HepG2 (cell line): ENCODE measurements around the gene LRRC4. TPM values are rescaled to one million over a fixed set of nuclear protein-coding genes. Genes with fewer than 3 reads are reported as not detected.

Experiments used
- ATAC-seq: fragments of 200-7000 bp; cut with Tn5 transposase; 3 replicates; pipeline ENCODE4 v1.9.1; 2020; ENCODE audit warnings: mild to moderate bottlenecking, moderate library complexity
- BruUV-seq: library from RNA; stranded (reverse); fragments of 400-500 nt; replicated peaks from 2 replicates; lab custom pipeline; 2021; lab: Mats Ljungman, UMichigan
- CTCF ChIA-PET: fragments of 300-600 bp; formaldehyde crosslinking; extraction: SDS; loops from one replicate; lab custom pipeline; 2021; ENCODE audit warnings: low total read pairs, inconsistent platforms, low intra/inter-chr PET ratio; lab: Yijun Ruan, JAX
- POLR2A ChIA-PET: fragments of 350-600 bp; sonication (Branson Sonifier 250); formaldehyde crosslinking; loops from one replicate; lab custom pipeline; 2020; ENCODE audit warnings: antibody characterized with exemption, inconsistent platforms; lab: Yijun Ruan, JAX
- DNase-seq: peaks from one replicate; pipeline ENCODE4 v3.0.0-alpha.2; 2015; ENCODE audit warnings: low spot score
- FAIRE-seq: peaks from 3 replicates; lab custom pipeline; 2011; peaks lifted over from hg19 to GRCh38; lab: Jason Lieb, UNC
- H2AFZ ChIP-seq: one replicate; pipeline ENCODE4 v1.6.1; 2011; ENCODE audit warnings: low read length, inconsistent platforms
- H3K27ac ChIP-seq: fragments of 300-600 bp; 3 replicates; pipeline ENCODE4 v1.8.0; 2011; ENCODE audit warnings: mixed run types, mild to moderate bottlenecking, mixed read lengths, low read length, inconsistent platforms; ENCODE audit not compliant: insufficient read depth; ENCODE audit errors: extremely low read length
- H3K27me3 ChIP-seq, 2 experiments: fragments of 200-600 bp in 1 of 2; 2 replicates in 1 of 2; 3 replicates in 1 of 2; pipeline versions ENCODE4 v1.6.0 to v1.8.0; 2011; ENCODE audit warnings: low read length in 2 of 2, mild to moderate bottlenecking in 2 of 2, moderate library complexity in 2 of 2, inconsistent platforms in 1 of 2; ENCODE audit not compliant: insufficient read depth in 2 of 2, control insufficient read depth in 1 of 2
- H3K36me3 ChIP-seq, 2 experiments: fragments of 200-600 bp in 1 of 2; replicated peaks in 1 of 2; 2 replicates in 1 of 2; 3 replicates in 1 of 2; pipeline versions ENCODE4 v1.5.1 to v1.8.0; 2011; ENCODE audit warnings: low read length in 2 of 2, inconsistent platforms in 1 of 2; ENCODE audit not compliant: insufficient read depth in 2 of 2, control insufficient read depth in 1 of 2
- H3K4me1 ChIP-seq: 2 replicates; pipeline ENCODE4 v1.5.1; 2012; ENCODE audit warnings: low read length, inconsistent platforms; ENCODE audit not compliant: insufficient read depth
- H3K4me2 ChIP-seq: 2 replicates; pipeline ENCODE4 v1.6.0; 2011; ENCODE audit warnings: low read depth, low read length, inconsistent platforms
- H3K4me3 ChIP-seq, 3 experiments: fragments of 200-600 bp in 1 of 3; sonication (generic), shearing (Covaris generic) in 1 of 3; replicated peaks in 1 of 3; 2 replicates each; pipeline ENCODE4 v1.5.1; 2011 to 2016; ENCODE audit warnings: low read length in 3 of 3, inconsistent platforms in 2 of 3, low read depth in 2 of 3, mild to moderate bottlenecking in 2 of 3, control low read depth in 1 of 3, mixed read lengths in 1 of 3; ENCODE audit not compliant: insufficient read depth in 1 of 3
- H3K79me2 ChIP-seq: one replicate; pipeline ENCODE4 v1.6.1; 2011; ENCODE audit warnings: low read length, inconsistent platforms; ENCODE audit not compliant: insufficient read depth
- H3K9ac ChIP-seq: 2 replicates; pipeline ENCODE4 v1.6.0; 2011; ENCODE audit warnings: mild to moderate bottlenecking, low read depth, low read length, inconsistent platforms; ENCODE audit not compliant: insufficient read depth
- H3K9me3 ChIP-seq: 2 replicates; pipeline ENCODE4 v1.5.1; 2012; ENCODE audit warnings: mild to moderate bottlenecking, low read length
- H4K20me1 ChIP-seq: 2 replicates; pipeline ENCODE4 v1.6.0; 2011; ENCODE audit warnings: inconsistent platforms, mild to moderate bottlenecking, low read length, moderate library complexity; ENCODE audit not compliant: insufficient read depth
- CCDC6 ChIP-seq: sonication (generic); formaldehyde crosslinking; IDR thresholded peaks from 2 replicates; pipeline ENCODE4 v1.8.1; 2022; ENCODE audit warnings: mild to moderate bottlenecking, missing genetic modification reagents, moderate library complexity
- ETV6 ChIP-seq: sonication (generic); formaldehyde crosslinking; conservative IDR thresholded peaks from 2 replicates; pipeline ENCODE4 v1.4.0; 2020; ENCODE audit warnings: missing genetic modification reagents
- LCORL ChIP-seq, 2 experiments: fragments of 450-650 bp in 1 of 2; sonication (generic) in 1 of 2; formaldehyde crosslinking in 1 of 2; IDR thresholded peaks; 2 replicates each; pipeline versions ENCODE4 v1.5.0 to v1.6.1; 2017 to 2020; ENCODE audit warnings: antibody characterized with exemption in 1 of 2, missing genetic modification reagents in 1 of 2
- SATB2 ChIP-seq: sonication (generic); formaldehyde crosslinking; IDR thresholded peaks from 2 replicates; pipeline ENCODE4 v1.5.0; 2020; ENCODE audit warnings: missing genetic modification reagents
- ZNF335 ChIP-seq: sonication (generic); formaldehyde crosslinking; IDR thresholded peaks from 2 replicates; pipeline ENCODE4 v1.4.0; 2020; ENCODE audit warnings: missing genetic modification reagents
- ZNF639 ChIP-seq: conservative IDR thresholded peaks from 2 replicates; pipeline ENCODE4 v1.6.1; 2018; ENCODE audit warnings: missing genetic modification reagents
- ZNF672 ChIP-seq: sonication (generic); formaldehyde crosslinking; IDR thresholded peaks from 2 replicates; pipeline ENCODE4 v1.8.1; 2022; ENCODE audit warnings: missing genetic modification reagents
- ZSCAN31 ChIP-seq: sonication (generic); formaldehyde crosslinking; IDR thresholded peaks from 2 replicates; pipeline ENCODE4 v1.5.0; 2020; ENCODE audit warnings: low read depth, mild to moderate bottlenecking, missing genetic modification reagents
- in situ Hi-C: cut with HindIII; loops from 2 replicates; pipeline ENCODE4 v1.10.0; 2017; ENCODE audit warnings: low pct_unique_long_range_greater_than_20kb; ENCODE audit not compliant: extremely low pct_ligation_motif_present
- intact Hi-C: fragments of 100-400 bp; cut with micrococcal nuclease; formaldehyde crosslinking; loops from one replicate; pipeline ENCODE4 v1.10.0; 2022; ENCODE audit not compliant: unreplicated experiment
- polyA plus RNA-seq, 8 experiments: library from polyadenylated mRNA; depleted of rRNA in 3 of 8; stranded (reverse) in 7 of 8; unstranded in 1 of 8; fragments of >200 nt; fragmentation: Illumina TruSeq in 4 of 8; extraction: Trizol in 4 of 8; gene quantifications; 2 replicates each; pipeline versions ENCODE4 v1.2.1 to v1.2.3, GENCODE V29; 2011 to 2016; ENCODE audit warnings: low read depth in 4 of 8, missing spikeins in 1 of 8, mixed read lengths in 1 of 8; ENCODE audit not compliant: insufficient read depth in 1 of 8
- total RNA-seq, 5 experiments: library from RNA; depleted of rRNA; stranded (reverse); fragments of >200 nt; fragmentation: Illumina TruSeq; extraction: Trizol; gene quantifications; 2 replicates each; pipeline ENCODE4 v1.2.3, GENCODE V29; 2016; ENCODE audit warnings: low read depth in 1 of 5
- TF ChIP-seq, protein P1 (sequence below): sonication (generic); formaldehyde crosslinking; conservative IDR thresholded peaks from 2 replicates; pipeline ENCODE4 v1.4.0; 2020; ENCODE audit warnings: missing genetic modification reagents
- TF ChIP-seq, protein P2 (sequence below): sonication (generic); formaldehyde crosslinking; IDR thresholded peaks from 2 replicates; pipeline ENCODE4 v1.8.0; 2022; ENCODE audit warnings: missing genetic modification reagents, mild to moderate bottlenecking, inconsistent platforms, borderline replicate concordance

The LRRC4 gene
- total and polyA plus RNA-seq, 2 of the 13 experiments (the other 11 are each of a cell fraction or from before 2014, with no cell fraction given): not detected

DNA sequence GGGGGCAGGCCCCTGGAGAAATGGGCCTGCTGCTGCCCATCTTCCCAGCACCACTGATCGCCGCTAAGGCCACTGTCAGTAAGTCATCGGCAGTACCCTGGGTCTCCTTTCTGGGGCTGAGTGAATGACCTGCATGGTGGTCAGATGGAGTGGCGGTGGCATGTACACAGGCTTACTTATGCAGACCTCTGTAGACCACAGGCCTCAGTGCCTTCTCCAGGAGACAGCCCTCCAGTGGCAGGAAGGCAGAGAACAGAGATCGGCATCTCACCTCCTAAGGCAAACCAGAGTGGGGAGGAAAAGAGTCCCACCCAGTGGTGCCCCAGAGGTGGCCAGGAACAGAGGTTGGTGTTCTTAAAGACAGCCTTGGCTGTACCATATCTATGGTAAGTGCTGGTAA is 22.8 kb upstream of the LRRC4 start (continued):
- TF ChIP-seq, protein P1, sequence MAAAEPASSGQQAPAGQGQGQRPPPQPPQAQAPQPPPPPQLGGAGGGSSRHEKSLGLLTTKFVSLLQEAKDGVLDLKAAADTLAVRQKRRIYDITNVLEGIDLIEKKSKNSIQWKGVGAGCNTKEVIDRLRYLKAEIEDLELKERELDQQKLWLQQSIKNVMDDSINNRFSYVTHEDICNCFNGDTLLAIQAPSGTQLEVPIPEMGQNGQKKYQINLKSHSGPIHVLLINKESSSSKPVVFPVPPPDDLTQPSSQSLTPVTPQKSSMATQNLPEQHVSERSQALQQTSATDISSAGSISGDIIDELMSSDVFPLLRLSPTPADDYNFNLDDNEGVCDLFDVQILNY (CRISPR knock-in tag): no peak
- no peak for TF ChIP-seq SATB2 (CRISPR knock-in tag)
- no peak for TF ChIP-seq CCDC6 (CRISPR knock-in tag)
- TF ChIP-seq, protein P2, sequence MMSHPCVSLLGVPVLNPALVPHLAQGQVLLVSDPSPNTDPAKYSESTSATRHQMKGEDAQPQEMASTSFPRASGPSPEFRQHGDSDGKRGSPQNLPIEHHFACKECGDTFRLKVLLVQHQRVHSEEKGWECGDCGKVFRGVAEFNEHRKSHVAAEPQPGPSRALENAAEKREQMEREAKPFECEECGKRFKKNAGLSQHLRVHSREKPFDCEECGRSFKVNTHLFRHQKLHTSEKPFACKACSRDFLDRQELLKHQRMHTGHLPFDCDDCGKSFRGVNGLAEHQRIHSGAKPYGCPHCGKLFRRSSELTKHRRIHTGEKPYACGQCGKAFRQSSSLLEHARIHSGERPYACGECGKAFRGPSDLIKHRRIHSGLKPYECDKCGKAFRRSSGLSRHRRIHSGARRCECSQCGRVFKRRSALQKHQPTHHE (CRISPR knock-in tag): no peak
- TF ChIP-seq ZSCAN31 (CRISPR knock-in tag): no peak
- TF ChIP-seq ETV6 (CRISPR knock-in tag): no peak

DNA sequence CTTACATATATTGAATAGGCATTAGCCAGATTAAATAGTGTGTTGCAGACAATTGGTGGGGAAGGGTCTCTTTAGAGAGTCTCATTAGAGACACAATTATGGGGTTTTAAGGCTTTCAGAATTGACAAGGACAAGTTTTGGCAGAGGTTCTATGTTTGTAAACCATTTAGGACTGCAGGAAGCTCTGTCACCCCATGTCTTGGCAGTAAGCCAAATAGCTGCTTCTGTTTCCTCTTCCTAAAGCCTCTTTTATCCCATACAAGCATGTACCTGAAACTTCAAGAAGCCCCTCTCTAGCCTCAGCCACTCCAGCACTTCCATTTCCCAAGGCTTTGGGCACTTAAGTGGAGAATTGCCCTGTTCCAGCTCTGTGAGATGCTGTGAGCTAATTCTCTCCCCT is 21.8 kb upstream of the LRRC4 start:
- TF ChIP-seq ZNF335 (CRISPR knock-in tag) (no peak), ZNF672 (CRISPR knock-in tag) (no peak), LCORL (IDR thresholded peaks at IDR 0.05) (peak; percentile 40), LCORL (CRISPR knock-in tag; IDR thresholded peaks at IDR 0.05) (no peak), ZNF639 (no peak)
- Histone ChIP-seq H3K4me2 (no peak overlapping the region), H2AFZ (no peak overlapping the region), H3K79me2 (no peaks in the 10 kb centered on the region), H3K4me1 (no peaks in the 10 kb centered on the region), H3K9ac (no peak overlapping the region), H3K27ac (no peak overlapping the region), H3K9me3 (no peaks in the 10 kb centered on the region), H3K4me3 (no peak overlapping the region), H3K36me3 (peaks cover 18 to 45% of the 10 kb centered on the region in 2 experiments; a peak in 4 of 5 replicates), H4K20me1 (no peaks in the 10 kb centered on the region), H3K27me3 (no peaks in the 10 kb centered on the region)
- in situ Hi-C loops (no loop called here), intact Hi-C loops (no loop called here)
- no TSS peak for BruUV-seq
- CTCF ChIA-PET: no interaction called here
- DNase-seq (no peak), ATAC-seq (no peak), FAIRE-seq (no peak)
- POLR2A ChIA-PET: no interaction called here
